Measurements from ENCODE around the gene SNAP47. TPM values are rescaled to one million over a fixed set of nuclear protein-coding genes. Genes with fewer than 3 reads are reported as not detected.

Gene SNAP47
- polyA plus RNA-seq, 1 donor (not counting 4 experiments of a cell fraction or from before 2014, with no cell fraction given), result 24.8 TPM

DNA sequence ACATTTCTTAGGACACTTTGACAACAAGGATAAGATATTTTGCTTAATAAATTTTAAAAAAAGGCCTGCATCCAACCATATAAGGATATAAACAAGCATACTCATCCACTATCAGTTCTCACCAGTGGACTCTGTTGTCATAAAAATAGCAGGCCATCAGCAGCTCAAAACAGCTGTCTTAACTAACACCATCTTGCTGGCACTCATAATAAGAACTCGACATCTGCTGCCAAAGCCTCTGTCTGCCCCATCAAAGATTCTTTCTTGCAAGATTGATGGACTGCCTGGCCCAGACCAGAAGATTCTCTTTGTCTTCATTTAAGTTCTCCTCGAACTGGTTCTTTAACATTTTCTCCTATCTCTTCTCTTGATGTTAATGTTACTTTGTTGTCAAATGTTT, 10.2 kb upstream of the SNAP47 start:
- no peak overlapping the region for H3K4me3 ChIP-seq (ENCODE audit: control insufficient read depth in 2 of 3, extremely low read depth in 1 of 3, insufficient read depth in 2 of 3, low read depth in 1 of 3, low read length in 3 of 3)
- no peak overlapping the region for H3K4me2 ChIP-seq (ENCODE audit: control insufficient read depth, extremely low read depth, insufficient read depth, low read depth, low read length)
- H3K9ac ChIP-seq (ENCODE audit: control insufficient read depth, extremely low read depth, insufficient read depth, low read length), result no peak overlapping the region
- H3K9me3 ChIP-seq (ENCODE audit: control insufficient read depth, low read depth, low read length), result peaks cover 4% of the 10 kb centered on the region
- H4K20me1 ChIP-seq (ENCODE audit: control insufficient read depth, extremely low read depth, insufficient read depth, low read length), result no peaks in the 10 kb centered on the region
- TF ChIP-seq EZH2 (IDR thresholded peaks at IDR 0.05; ENCODE audit: low read length) (no peak), CTCF (optimal IDR thresholded peaks at IDR 0.05 in 1 of 3, IDR thresholded peaks at IDR 0.05 in 1 of 3, conservative IDR thresholded peaks at IDR 0.05 in 1 of 3; ENCODE audit: extremely low read depth in 1 of 3, insufficient read depth in 2 of 3, low read length in 3 of 3) (no peak)
- dilution Hi-C loops (cut with MboI; ENCODE audit: extremely low pct_ligation_motif_present, low sequenced_read_pairs), result no loop called here
- FAIRE-seq (no peak), DNase-seq (ENCODE audit: low read depth, low spot score) (no peak)
- no peaks in the 10 kb centered on the region for H3K27me3 ChIP-seq (ENCODE audit: control insufficient read depth, extremely low read depth, insufficient read depth, low read length)
- peaks cover 13% of the 10 kb centered on the region for H3K4me1 ChIP-seq (ENCODE audit: control insufficient read depth, extremely low read depth, insufficient read depth, low read length)
- H3K27ac ChIP-seq (ENCODE audit: control insufficient read depth, insufficient read depth, low read length), result no peak overlapping the region
- H3K36me3 ChIP-seq (ENCODE audit: control insufficient read depth in 2 of 2, extremely low read depth in 1 of 2, insufficient read depth in 2 of 2, low read length in 2 of 2), result no peaks in the 10 kb centered on the region
- H3K9me1 ChIP-seq (ENCODE audit: control insufficient read depth, extremely low read depth, insufficient read depth, low read length), result no peaks in the 10 kb centered on the region
- H3K79me2 ChIP-seq (ENCODE audit: control insufficient read depth, insufficient read depth, low read length), result no peaks in the 10 kb centered on the region
- H2AFZ ChIP-seq (ENCODE audit: control insufficient read depth, low read length), result no peak overlapping the region

DNA sequence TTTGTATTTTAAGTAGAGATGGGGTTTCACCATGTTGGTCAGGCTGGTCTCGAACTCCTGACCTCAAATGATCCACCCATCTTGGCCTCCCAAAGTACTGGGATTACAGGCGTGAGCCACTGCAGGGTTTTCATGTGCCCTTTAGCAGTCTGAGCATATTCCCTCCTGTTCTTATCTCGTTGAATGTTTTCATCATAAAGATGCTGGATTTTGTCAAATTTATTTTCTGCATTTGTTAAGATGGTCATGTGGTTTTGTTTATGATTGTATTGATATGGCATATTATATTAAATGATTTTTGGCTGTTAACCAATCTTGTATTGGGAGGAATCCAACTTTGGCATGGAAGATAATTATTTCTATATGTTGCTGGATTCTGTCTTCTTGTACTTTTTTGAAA, 8.9 kb upstream of the SNAP47 start:
- peaks cover 3 to 5% of the 10 kb centered on the region in 2 experiments for H3K36me3 ChIP-seq (ENCODE audit: control insufficient read depth in 2 of 2, extremely low read depth in 1 of 2, insufficient read depth in 2 of 2, low read length in 2 of 2)
- H3K79me2 ChIP-seq (ENCODE audit: control insufficient read depth, insufficient read depth, low read length), result no peaks in the 10 kb centered on the region
- DNase-seq (ENCODE audit: low read depth, low spot score) (no peak), FAIRE-seq (no peak)
- TF ChIP-seq CTCF (optimal IDR thresholded peaks at IDR 0.05 in 1 of 3, IDR thresholded peaks at IDR 0.05 in 1 of 3, conservative IDR thresholded peaks at IDR 0.05 in 1 of 3; ENCODE audit: extremely low read depth in 1 of 3, insufficient read depth in 2 of 3, low read length in 3 of 3) (no peak), EZH2 (IDR thresholded peaks at IDR 0.05; ENCODE audit: low read length) (no peak)
- peaks cover 3% of the 10 kb centered on the region for H4K20me1 ChIP-seq (ENCODE audit: control insufficient read depth, extremely low read depth, insufficient read depth, low read length)
- H3K4me2 ChIP-seq (ENCODE audit: control insufficient read depth, extremely low read depth, insufficient read depth, low read depth, low read length), result no peak overlapping the region
- H3K27ac ChIP-seq (ENCODE audit: control insufficient read depth, insufficient read depth, low read length), result no peak overlapping the region
- no peak overlapping the region for H2AFZ ChIP-seq (ENCODE audit: control insufficient read depth, low read length)
- H3K9ac ChIP-seq (ENCODE audit: control insufficient read depth, extremely low read depth, insufficient read depth, low read length), result no peak overlapping the region
- dilution Hi-C loops (cut with MboI; ENCODE audit: extremely low pct_ligation_motif_present, low sequenced_read_pairs), result no loop called here
- peaks cover 13% of the 10 kb centered on the region for H3K4me1 ChIP-seq (ENCODE audit: control insufficient read depth, extremely low read depth, insufficient read depth, low read length)
- H3K9me1 ChIP-seq (ENCODE audit: control insufficient read depth, extremely low read depth, insufficient read depth, low read length), result no peaks in the 10 kb centered on the region
- no peak overlapping the region for H3K4me3 ChIP-seq (ENCODE audit: control insufficient read depth in 2 of 3, extremely low read depth in 1 of 3, insufficient read depth in 2 of 3, low read depth in 1 of 3, low read length in 3 of 3)
- no peaks in the 10 kb centered on the region for H3K27me3 ChIP-seq (ENCODE audit: control insufficient read depth, extremely low read depth, insufficient read depth, low read length)
- peaks cover 3% of the 10 kb centered on the region for H3K9me3 ChIP-seq (ENCODE audit: control insufficient read depth, low read depth, low read length)
